Mucosa of descending colon (tissue), 3 donors: Measurements from ENCODE around the gene PRDM16. TPM values are rescaled to one million over a fixed set of nuclear protein-coding genes. Genes with fewer than 3 reads are reported as not detected.

Experiments
- ATAC-seq: fragments of 200-7000 bp; cut with Tn5 transposase; one replicate; pipeline ENCODE4 v1.9.1; 2020; ENCODE audit warnings: mild to moderate bottlenecking, moderate library complexity
- DNase-seq, 3 donors: peaks; one replicate each; pipeline ENCODE4 v3.0.0-alpha.2; 2020
- H3K36me3 ChIP-seq: fragments of 200-600 bp; one replicate; pipeline ENCODE4 v1.8.0; 2021; ENCODE audit warnings: low read depth, mild to moderate bottlenecking
- H3K4me1 ChIP-seq: fragments of 200-600 bp; one replicate; pipeline ENCODE4 v1.8.0; 2021; ENCODE audit warnings: low read depth, mild to moderate bottlenecking
- H3K4me3 ChIP-seq: fragments of 200-600 bp; one replicate; pipeline ENCODE4 v1.8.0; 2021; ENCODE audit warnings: mild to moderate bottlenecking
- H3K9me3 ChIP-seq: fragments of 200-600 bp; one replicate; pipeline ENCODE4 v1.8.0; 2021; ENCODE audit warnings: mild to moderate bottlenecking
- intact Hi-C, 2 donors: fragments of 100-400 bp; cut with DNase I in 1 of 2; cut with micrococcal nuclease in 1 of 2; formaldehyde crosslinking; loops; one replicate each; pipeline versions ENCODE4 v1.11.0 to v1.11.1; 2022; cut with DNase I, micrococcal nuclease
- total RNA-seq, 3 donors: library from RNA; stranded (reverse); fragmentation: NEBNext Ultra II Directional in 2 of 3; extraction: Animal tissue kit (Norgen Biotek cat#: 25700) in 2 of 3; gene quantifications; one replicate each; pipeline versions ENCODE4 v1.2.1 to v1.2.4, GENCODE V29; 2021 to 2023
- TF ChIP-seq, protein P1 (sequence below): fragments of 200-600 bp; IDR thresholded peaks from one replicate; pipeline ENCODE4 v1.8.0; 2022; ENCODE audit warnings: antibody characterized with exemption, mild to moderate bottlenecking
- donor health status: DM: no; HTN: no; CAD: no; lungs with moderate emphysema.
- donor health status: DM: no; HTN: no; CAD: no.
- donor health status: DM: no; HTN: yes; CAD: no.

PRDM16 gene
- total RNA-seq, 3 donors from 2014 or later = 1.6 to 2.5 (median 2.4) TPM

DNA sequence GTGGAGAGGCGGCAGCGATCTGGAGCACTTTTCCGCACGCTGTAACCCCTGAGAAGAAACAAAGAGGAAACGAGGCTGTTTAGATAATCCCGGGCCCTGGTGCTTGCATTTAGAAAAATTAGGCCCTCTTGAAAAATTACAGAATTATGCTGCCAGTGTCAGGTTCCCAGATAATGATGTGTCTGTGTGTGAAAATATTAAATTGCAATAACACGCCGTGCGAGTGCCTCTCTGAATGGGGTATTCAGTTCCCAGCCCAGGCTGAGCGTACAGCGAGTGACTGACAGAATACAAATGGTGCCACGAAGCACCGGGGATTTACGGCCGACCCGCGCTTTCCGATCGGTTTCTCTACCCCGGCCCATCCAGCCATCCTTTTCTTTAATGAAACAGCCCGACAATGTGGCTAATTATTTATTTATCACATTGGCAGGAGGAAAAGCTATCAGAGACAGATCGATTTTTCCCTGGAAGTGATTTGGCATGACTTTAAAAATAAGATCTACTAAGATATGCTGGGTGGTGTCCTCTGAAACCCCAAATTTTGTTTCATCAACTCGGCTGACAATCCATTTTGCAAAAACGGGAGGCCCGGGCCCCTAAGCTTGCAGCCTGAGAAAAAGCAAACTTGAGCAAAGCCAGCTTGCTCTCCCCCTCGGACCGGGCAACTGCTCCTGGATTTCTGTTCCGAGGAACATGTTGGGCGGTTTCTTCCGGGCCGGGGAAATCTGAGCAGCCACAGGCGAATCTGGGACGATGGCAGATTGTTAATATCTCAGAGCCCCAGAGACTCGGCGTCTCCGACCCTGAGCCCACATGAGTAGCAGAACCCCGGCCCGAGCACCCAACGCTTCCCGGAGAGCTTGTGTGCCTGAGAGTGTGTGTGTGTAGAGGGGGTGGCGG lies 11.3 kb downstream of the PRDM16 start:
- intact Hi-C loops = no loop called here
- H3K9me3 ChIP-seq = no peaks in the 10 kb centered on the region
- DNase-seq (no peak), ATAC-seq (no peak)
- H3K4me1 ChIP-seq = no peaks in the 10 kb centered on the region
- no peaks in the 10 kb centered on the region for H3K36me3 ChIP-seq
- TF ChIP-seq, protein P1, sequence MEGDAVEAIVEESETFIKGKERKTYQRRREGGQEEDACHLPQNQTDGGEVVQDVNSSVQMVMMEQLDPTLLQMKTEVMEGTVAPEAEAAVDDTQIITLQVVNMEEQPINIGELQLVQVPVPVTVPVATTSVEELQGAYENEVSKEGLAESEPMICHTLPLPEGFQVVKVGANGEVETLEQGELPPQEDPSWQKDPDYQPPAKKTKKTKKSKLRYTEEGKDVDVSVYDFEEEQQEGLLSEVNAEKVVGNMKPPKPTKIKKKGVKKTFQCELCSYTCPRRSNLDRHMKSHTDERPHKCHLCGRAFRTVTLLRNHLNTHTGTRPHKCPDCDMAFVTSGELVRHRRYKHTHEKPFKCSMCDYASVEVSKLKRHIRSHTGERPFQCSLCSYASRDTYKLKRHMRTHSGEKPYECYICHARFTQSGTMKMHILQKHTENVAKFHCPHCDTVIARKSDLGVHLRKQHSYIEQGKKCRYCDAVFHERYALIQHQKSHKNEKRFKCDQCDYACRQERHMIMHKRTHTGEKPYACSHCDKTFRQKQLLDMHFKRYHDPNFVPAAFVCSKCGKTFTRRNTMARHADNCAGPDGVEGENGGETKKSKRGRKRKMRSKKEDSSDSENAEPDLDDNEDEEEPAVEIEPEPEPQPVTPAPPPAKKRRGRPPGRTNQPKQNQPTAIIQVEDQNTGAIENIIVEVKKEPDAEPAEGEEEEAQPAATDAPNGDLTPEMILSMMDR = no peak
- H3K4me3 ChIP-seq = no peak overlapping the region

DNA sequence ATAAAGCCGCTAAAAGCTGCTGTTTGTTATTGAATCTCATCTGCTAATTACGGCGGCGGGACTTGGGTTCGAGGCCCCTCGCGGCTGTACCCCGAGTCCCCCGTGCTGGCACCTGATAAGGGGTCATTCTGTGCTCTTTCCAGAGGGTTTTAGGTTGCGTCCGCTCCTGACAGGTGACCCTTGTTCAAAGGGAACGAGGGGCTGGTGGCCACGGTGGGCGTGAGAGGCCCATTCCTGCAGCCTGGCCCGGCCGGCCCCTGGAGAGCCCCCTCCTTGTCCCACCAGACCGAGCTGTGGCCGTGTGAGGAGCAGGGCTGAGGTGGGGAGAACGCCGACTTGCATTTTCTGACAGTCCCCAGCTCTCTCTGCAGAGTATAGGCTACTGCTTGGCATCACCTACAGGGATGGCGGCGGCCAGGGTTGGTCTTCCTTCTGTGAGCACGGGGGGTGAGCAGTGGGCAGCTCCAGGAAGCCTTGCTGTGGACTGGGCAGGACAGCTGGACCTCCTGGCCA lies 12.2 kb downstream of the PRDM16 start:
- Histone ChIP-seq H3K9me3 (no peaks in the 10 kb centered on the region), H3K4me1 (no peaks in the 10 kb centered on the region), H3K4me3 (no peak overlapping the region), H3K36me3 (no peaks in the 10 kb centered on the region)
- intact Hi-C loops = no loop called here
- TF ChIP-seq, protein P1 = no peak
- no peak for DNase-seq
- ATAC-seq = no peak

GRCh38 chr1:3082051-3082450 lies 13.0 kb downstream of the PRDM16 start:
- H3K4me1 ChIP-seq = no peaks in the 10 kb centered on the region
- H3K9me3 ChIP-seq = no peaks in the 10 kb centered on the region
- no peaks in the 10 kb centered on the region for H3K36me3 ChIP-seq
- no peak for ATAC-seq
- intact Hi-C loops = no loop called here
- H3K4me3 ChIP-seq = no peak overlapping the region
- TF ChIP-seq, protein P1 = no peak
- DNase-seq = no peak

DNA sequence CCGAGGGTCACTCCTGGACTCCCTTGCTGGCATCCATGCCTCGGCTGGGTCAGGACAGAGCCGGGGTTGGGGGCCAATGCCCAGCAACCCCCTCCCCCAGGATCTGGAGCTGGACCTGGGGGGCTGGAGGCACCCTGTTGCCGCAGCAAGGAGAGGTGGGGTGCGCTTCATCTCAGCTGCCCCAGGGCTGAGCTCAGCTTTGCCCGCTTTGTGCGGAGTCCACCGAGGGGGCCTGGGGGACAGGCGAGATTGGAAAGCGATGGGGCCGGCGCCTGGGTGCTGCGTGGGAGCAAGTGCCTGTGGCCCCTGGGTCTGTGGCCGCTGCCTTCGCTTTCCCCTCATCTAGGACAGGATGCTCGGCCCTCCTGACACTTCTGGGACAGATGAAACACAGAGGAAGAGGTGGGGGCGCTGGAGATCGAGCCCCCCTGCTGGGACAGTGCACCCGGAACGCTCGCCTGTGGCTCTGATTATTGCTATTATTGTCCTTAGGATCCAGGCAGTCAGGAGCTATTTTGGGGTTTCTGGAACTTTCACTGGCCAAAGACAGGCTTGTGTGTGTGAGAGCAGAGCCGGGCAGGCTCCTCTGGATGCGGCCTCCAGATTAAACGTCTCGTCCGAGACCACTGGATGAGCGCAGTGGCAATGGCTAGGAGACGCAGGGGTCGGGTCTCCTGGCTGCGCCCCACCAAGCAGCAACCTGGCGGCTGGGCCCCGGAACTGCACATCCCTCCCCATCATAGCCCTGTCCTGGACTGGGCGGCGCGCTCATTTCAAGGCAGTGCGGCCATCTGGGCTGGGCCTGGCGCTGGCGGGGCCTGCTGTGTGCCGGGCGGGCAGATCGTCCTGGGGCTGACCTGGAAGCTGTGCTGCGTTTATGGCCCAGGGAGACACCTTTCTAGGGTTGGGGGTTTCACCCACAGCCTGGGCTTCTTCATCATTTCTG lies 13.8 kb downstream of the PRDM16 start:
- Histone ChIP-seq H3K9me3 (no peaks in the 10 kb centered on the region), H3K4me3 (no peak overlapping the region), H3K36me3 (no peaks in the 10 kb centered on the region), H3K4me1 (no peaks in the 10 kb centered on the region)
- ATAC-seq (no peak), DNase-seq (no peak)
- intact Hi-C loops = no loop called here
- TF ChIP-seq, protein P1 = no peak

DNA sequence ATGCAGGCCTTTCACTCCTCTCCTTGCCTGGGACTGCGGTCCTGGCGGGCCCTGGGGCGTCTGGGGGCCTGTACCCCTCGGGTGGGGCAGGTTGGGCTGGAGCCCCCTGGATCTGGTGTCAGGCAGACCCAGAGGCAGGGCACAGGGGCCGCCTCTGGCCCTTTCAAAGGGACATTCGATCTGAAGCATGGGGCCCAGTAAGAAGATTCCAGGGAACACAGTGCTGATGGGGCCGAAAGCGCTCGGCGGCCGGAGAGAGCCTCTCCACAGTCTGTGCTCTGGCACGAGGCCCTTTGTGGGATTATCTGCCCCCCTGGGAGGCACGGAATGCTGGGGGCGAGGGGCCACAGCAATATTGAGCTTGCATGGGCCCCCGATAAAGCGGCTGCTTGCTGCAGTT lies 15.2 kb downstream of the PRDM16 start:
- no peak for DNase-seq
- Histone ChIP-seq H3K4me1 (no peaks in the 10 kb centered on the region), H3K9me3 (no peaks in the 10 kb centered on the region), H3K36me3 (no peaks in the 10 kb centered on the region), H3K4me3 (no peak overlapping the region)
- TF ChIP-seq, protein P1 = no peak
- no peak for ATAC-seq
- intact Hi-C loops = no loop called here
